ENCODE results near the gene FXYD5.

FXYD5 gene

DNA sequence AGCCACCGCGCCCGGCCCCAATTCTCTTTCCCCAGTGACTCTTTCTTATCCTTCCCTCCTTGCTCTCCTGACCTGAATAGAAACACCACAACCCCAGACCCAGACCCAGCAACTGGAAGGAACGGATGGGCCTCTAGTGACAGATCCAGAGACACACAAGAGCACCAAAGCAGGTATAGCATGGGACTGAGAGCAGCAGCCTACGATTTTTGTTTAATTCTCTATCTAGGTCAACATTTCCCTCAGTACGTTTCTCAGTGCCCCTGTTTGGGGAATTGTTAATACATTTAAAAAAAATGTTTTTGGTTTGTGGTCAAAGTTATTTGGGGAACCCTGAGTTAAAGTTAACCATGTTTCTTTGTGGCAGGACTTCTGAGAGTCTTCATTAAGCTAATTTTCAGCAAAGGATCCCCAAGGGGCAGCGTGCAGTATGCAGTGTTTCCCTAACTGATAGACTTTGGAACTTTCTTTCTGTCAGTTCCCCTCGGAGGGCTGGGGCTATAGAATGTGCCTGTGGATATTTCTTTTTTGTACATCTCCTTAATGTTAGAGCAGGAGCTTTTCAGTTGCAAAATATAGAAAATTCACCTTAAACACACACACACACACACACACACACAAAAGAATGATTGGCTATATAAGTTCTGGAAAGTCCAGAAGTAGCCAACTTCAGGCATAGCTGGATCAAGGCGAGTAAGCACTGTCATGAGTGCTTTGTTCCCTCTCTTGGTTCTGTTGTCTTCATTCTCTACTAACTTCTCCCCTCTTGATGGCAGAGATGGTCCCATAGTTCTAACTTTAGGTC, 6.3 kb downstream of the FXYD5 start:
- DNase-seq, result no peak

DNA sequence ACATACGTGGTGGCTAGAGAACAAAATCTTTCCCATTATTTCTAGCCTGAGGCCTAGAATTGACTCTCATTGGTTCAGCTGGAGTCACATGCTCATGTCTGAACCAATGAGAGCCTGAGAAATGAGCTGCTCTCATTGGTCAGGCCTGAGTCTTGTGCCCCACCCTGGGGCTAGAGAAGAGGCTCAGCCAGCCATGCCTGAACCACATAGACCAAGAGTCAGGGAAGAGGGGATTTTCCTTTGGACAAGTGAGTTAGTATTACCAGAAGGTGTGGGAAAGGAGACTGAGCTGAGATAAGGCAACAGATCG, 6.9 kb downstream of the FXYD5 start:
- DNase-seq, result no peak

DNA sequence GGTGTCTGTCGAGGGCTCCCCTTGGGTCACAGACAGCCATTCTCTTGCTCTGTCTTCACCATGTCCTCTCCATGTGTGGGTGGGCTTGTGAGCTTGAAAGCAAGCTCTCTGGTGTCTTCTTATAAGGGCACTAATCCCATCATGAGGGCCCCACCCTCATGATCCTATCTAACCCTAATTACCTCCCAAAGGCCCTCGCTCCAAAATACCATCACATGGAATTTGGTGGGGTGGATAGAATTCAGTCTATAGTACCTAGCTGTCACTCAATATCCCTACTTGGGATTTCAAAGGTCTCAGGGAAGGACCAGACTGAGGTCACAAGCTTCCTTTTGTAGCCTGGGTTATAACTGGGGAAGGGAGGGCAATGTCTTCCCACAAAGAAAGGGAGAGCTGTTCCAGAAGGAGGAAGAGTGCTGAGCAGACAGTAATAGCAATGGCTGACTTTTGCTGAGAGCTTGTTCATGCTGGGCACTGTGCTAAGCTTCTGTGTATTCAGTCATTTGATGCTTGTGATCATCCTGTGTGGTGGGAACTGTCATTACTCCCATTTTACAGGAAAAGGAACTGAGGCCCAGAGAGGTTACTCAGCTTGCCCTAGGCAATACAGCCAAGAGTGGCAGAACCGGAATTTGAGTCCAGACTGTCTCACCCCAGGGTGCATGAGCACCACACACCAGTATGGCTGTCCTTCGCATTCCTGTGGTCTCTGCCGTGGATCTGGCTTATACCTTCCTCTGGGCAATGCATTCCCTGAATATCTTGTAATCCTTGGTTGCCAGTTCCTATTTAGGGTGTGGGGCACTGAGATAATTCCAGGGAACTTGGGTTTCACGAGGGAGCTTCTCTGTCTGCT, 8.2 kb downstream of the FXYD5 start:
- no peak for DNase-seq

DNA sequence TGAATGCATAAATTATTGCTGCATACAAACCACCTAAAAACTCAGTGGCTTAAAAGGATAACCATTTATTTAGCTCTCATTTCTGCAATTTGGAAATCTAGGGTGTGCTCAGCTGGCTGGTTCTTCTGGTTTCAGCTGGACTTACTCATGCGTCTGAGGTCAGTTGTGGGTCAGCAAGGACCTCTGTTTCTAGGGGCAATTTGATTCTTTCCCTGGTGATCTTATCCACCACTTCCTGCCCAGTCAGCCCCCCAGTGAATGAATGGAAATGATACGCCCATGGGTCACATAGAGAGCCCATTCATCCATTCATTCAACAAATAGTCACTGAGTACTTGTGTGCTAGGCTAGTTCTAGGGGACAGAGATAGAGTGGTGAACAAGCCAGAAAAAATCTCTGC, 9.9 kb downstream of the FXYD5 start:
- no peak for DNase-seq

DNA sequence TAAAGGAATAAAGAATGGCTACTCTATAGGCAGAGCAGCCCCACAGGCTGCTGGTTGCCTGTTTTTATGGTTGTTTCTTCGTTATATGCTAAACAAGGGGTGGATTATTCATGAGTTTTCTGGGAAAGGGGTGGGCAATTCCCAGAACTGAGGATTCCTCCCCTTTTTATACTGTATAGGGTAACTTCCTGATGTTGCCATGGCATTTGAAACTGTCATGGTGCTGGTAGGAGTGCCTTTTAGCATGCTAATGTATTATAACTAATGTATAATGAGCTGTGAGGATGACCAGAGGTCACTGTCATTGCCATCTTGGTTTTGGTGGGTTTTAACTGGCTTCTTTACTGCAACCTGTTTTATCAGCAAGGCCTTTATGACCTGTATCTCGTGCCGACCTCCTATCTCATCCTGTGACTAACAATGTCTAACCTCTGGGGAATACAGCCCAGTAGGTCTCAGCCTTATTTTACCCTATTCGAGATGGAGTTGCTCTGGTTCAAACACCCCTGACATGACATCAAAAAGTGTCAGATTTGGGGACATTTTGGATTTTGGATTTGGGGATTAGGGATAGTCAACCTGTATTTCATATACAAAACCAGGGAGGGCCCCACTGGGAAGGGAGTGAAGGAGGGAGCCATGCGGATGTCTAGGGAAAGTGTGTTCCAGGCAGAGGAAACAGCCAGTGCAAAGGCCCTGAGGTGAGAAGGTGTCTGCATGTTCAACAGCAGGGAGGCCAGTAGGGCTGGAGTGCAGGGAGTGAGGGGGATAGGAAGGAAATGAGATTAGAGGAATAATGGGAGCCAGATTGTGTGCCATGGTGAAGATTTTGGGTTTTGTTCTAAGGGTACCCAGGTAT, 10.9 kb downstream of the FXYD5 start:
- DNase-seq, result no peak

DNA sequence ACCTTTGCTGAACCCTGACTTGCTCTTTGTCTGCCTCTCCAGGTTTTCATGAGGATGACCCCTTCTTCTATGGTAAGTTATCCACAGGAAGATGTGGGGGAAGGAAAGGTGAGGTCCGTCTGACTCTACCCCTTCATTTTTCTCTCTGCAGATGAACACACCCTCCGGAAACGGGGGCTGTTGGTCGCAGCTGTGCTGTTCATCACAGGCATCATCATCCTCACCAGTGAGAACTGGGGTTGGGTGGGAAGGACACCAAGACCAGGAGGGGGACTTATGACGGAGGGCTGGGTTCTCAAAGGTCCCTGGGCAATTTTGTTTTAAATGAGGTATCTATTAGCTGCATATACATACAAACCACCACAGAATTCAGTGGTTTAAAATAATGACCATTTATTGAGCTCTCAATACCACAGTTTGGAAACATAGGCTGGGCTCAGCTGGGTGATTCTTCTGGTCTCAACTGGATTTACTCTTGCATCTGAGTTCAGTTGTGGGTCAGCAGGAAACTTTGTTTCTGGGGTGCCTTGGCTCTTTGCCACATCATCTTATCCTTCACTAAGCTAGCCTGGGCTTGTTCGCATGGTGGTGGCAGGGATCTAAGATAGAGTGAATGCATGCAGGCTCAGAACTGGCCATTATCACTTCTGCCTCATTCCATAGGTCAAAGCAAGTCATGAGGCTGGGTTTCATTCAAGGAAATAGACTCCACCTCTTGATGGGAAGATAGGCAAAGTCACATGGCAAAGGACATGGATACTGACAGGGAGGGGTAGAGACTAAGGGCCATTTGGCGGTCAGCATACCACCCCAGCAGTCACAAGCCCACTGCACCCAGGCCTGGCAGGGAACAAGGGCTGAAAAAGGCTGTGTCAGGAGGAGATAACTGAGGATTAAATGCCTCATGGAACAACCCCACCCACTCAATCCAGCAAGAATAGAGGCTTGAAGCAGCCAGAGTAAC, 11.8 kb downstream of the FXYD5 start:
- no peak for DNase-seq

DNA sequence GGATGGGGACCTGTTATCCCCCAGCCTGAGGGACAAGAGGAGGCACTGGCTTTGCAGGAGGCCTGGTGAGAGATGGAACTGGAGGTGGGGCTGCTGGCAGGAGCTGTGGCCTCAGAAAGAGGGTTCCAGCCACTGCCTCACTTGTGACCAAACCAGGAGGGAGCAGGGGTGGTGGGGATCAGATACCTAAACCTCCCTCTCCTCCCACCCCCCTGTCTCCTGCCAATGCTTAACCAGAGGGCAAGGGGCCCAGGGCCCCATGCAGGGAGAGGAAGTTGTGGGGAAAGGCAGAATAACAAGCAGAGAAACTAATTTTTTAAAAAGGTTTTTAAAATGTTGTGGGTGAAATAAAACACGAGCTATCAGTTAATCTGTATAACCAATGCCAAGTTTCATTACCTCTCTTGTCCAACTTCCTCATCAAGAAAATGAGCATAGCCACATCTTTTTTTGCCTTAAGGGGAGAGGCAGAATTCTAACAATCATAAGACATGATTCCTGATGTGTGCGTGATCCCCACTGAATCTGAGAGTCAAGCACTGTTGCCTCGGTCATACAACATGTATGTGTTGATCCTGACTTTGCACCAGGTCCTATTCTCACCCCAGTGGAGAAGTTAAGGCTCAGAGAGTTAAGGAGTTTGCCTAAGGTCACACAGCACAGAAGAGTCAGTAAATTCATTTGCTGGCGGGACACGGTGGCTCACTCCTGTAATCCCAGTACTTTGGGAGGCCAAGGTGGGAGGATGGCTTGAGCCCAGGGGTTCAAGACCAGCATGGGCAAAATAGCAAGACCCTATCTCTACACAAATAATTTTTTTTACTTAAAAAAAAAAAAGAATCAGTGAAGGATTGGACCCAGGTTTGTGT, 12.9 kb downstream of the FXYD5 start:
- no peak for DNase-seq

DNA sequence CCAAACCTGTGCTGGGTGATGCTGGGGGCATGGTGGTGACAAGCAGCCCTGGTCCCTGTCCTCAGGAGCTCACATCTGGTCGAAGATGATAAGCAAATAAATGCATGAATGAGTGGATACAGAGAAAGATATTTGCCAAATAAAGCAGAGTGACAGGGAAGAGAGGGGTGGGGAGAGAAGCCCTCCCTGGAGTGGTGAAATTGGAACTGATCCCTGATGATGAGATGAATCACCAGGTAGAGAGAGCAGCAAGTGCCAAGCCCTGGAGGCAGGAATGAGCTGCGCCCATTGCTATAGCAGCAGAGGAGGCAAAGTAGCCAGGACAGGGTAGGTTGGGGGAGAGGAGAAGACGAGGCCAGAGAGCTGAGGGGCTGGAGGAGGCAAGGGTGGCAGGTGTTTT, 13.7 kb downstream of the FXYD5 start:
- DNase-seq, result no peak

DNA sequence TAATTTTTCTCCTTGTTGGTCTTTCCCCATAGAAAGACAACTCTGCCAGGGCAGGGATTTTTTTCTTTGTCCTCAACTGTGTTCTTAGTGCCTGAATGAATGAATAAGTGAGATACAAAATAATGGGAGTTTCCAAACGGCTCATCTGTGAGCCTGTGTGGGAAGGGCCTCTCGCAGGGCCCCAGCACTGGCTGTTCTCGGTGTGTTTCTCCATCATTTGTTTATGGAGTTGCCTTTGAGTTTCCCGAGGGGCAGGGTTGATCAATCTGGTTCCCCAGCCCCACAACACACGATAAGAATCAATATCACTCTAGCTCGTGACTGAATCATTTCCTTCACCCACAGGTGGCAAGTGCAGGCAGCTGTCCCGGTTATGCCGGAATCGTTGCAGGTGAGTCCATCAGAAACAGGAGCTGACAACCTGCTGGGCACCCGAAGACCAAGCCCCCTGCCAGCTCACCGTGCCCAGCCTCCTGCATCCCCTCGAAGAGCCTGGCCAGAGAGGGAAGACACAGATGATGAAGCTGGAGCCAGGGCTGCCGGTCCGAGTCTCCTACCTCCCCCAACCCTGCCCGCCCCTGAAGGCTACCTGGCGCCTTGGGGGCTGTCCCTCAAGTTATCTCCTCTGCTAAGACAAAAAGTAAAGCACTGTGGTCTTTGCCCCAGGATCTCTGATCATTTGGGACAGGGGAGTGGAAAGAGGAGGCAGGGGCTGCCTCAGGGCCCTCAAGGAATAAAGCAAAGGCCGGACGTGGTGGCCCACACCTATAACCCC, 14.9 kb downstream of the FXYD5 start:
- DNase-seq, result no peak

DNA sequence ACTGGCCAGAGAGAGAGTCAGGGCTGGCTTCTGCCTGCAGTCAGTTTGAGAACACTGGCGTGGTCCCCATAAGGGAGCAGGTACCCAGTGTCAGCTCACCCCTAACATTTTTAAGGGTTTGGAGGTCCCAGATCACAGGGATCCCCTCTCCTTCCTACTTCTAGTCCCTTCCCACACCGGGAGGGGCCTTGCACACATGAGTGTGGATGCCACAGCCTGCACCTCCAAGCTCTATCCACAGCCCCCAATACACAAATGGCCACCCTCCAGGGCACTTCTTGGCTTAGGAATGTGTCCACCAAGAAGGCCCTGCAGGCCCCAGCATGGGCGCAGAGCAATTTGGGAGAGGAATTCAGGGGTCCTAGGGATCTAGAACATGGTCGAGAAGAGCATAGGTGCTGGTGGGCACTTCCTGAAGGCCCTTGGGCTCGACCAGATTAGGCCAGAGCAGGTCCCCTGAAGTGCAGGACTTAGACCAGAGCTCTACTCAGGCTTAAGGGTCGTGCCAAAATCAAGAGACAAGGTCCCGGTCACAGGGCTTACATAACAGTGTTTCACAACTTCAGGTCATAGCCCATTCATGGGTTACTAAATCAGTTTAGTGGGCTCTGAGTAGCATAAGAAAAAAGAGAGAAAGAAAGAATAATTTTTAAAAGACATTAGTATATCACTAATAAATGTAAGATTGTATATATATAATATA, 16.0 kb downstream of the FXYD5 start:
- no peak for DNase-seq

DNA sequence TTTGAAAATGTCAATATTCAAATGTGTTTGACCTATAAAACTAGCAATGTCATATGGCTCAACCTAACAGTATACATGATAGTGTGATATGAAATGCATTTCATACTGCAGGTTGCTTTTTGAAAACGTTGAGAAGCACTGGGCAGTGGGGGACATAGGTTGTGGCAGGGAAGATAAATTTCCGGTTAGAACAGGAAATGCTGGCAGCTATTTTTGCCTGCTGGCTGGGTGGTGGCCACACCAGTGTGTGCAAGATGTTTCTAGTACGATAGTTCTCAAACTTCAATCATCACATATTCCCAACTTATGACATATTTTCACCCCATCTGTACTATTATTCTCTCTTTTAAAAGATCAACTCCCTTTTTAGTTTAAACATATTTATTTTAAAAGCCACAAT, 17.2 kb downstream of the FXYD5 start:
- no peak for DNase-seq

DNA sequence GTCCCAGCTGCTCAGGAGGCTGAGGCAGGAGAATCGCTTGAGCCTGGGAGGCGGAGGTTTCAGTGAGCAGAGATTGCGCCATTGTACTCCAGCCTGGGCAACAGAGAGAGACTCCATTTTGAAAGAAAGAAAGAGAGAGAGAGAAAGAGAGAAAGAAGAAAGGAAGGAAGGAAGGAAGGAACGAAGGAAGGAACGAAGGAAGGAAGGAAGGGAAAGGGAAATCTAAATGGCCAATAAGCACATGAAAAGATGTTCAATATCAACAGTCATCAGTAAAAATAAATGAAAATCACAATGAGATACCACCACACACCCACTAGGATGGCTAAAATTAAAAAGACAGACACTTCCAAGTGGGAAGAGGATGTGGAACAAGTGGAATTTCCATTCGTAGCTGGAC, 19.7 kb downstream of the FXYD5 start:
- no peak for DNase-seq

DNA sequence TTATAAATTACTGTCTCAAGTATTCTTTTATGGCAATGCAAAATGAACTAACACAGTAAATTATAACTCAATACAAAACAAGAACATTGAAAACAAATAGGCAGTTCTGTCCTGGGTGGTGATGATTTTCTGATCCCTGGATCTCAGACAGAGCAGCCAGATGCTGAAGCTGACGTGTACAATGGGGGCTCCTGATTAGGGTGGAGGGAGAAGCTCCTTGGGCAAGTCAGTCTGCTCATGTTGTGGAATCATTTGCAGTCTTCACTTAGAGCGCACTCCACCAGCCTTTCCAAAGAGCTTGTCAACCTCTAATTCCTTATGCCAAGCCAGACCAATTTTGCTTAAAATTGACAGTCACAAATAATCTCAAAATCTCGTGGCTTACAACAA, 21.6 kb downstream of the FXYD5 start:
- DNase-seq, result no peak

DNA sequence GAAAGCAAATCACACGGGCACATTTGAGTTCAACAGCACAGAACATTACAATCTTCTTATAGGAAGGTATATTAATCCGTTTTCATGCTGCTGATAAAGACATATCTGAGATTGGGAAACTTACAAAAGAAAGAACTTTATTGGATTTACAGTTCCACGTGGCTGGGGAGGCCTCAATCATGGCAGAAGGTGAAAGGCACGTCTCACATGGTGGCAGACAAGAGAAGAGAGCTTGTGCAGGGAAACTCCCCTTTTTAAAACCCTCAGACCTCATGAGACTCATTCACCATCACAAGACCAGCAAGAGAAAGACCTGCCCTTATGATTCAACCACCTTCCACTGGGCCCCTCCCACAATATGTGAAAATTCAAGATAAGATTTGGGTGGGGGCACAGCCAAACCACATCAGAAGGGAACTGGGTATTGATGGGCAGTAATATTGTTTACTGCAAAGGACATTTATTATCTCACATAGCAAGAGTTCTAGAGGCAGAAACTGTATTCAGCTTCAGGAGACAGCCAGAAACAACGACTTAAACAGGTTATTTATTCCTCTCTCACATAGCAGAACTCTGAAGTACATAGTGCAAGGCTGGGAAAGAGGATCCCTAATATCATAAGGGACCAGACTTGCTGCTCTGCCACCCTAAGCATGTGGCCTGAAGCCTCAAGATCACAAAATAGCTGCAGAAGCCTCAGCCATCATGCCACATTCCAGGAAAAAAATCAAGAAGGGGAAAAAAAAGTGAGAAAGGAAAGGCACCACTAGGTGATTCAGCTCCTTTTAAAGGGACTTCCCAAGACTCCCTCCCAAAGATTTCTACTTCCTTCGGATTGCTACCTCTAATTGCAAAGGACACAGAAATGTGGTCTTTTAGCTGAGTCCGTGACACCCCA, 23.1 kb downstream of the FXYD5 start:
- DNase-seq, result no peak

DNA sequence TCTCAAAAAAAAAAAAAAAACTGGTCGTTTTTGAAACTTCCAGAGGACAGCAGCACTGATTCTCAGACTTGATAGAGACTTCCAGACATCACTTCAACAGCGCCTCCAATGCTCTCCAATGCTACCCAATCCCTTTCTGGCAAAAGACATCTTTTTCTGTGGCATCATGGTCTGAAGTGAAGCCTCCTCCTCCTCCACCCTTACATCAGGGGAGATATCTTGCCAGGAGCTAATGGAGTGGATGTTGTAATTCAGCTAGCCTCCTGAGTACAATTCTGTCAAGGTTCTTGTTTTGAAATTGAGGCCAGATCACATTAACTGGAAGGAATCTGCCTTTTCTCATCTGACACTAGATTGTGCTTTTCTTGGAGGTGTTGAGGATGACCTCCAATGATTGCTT, 24.2 kb downstream of the FXYD5 start:
- DNase-seq, result no peak

DNA sequence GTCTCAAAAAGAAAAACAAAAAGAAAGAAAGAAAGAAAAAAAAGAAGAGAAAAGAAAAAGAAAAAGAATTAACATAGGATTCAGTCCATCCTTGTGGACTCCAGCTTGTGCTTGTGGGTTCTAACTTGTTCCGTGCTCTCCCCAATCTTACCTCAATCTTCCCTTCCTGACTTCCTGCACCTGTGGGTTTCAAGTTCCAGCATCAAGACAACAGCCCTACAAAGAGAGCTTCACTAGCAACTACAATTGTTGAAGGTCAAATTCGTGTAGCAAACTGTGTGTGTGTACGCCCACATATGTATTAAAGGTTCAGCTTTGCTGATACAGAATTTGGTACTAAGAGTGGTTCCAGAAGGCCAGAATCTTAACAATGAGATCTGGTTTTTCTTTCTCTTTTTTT, 25.3 kb downstream of the FXYD5 start:
- DNase-seq, result no peak

DNA sequence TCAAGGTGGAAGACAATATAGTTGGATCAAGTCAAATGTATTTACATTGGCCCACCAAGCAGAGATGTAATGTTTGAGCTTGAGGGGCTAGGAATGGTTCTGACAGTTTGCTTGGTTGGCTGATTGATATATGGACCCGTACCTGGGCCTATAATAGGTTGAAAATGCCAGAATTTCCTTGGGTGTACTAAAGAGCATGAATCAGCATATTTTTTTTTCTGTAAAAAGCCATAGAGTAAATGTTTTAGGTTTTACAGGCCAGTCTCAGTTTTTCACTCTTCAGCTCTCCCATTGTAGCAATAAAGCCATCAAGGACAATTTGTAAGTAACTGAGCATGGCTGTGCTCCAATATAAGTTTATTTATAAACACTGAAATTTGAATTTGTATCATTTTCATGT, 26.9 kb downstream of the FXYD5 start:
- no peak for DNase-seq

DNA sequence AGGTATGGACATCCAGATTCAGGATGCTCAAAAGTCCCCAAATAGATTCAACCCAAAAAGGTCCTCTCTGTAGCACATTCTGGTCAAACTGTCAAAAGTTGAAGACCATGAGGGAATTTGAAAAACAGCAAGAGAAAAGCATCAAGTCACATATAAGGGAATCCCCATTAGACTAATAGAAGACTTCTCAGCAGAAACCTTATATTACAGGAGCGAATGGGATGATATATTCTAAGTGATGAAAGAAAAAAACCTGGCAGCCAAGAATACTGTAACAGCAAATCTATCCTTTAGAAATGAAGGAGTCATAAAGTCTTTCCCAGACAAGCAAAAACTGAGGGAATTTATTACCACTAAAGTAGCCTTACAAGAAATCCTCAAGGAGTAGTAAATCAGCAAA, 29.7 kb downstream of the FXYD5 start:
- no peak for DNase-seq

DNA sequence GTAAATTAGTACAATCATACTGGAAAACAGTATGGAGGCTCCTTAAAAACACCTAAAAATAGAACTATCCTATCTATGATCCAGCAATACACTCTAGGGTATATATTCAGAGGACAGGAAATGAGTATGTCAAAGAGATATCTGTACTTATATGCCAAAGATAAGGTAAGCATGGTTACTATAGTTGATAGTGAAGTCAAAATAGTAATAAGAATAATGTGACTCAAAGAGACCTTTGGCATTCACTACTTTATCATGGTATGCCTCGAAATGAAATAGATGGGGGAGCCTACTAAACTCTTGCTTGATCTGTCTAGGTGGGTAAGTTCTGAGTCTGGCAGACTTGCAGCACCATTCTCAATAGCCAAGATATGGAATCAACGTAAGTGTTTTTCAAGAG, 30.3 kb downstream of the FXYD5 start:
- no peak for DNase-seq

All from NK-92 treated with Interleukin-12 subunit alpha and Interleukin-12 subunit beta, amount 100 ng/mL, for 24 hours (cell line).